Endodermal cell (in vitro differentiated cells): ENCODE results near the gene LRRC17. TPM values are rescaled to one million over a fixed set of nuclear protein-coding genes. Genes with fewer than 3 reads are reported as not detected.
A peak's percentile ranks its signal among the peaks of the same experiment; 100 is the strongest.

Experiments
- DNase-seq: peaks from one replicate; pipeline ENCODE4 v3.0.0-alpha.2; 2017
- H3K27ac ChIP-seq: 2 replicates; pipeline ENCODE4 v1.5.1; 2013; ENCODE audit warnings: mild to moderate bottlenecking, low read depth, low read length, moderate library complexity
- H3K27me3 ChIP-seq: 2 replicates; pipeline ENCODE4 v1.6.1; 2013; ENCODE audit warnings: mild to moderate bottlenecking, low read length, moderate library complexity; ENCODE audit not compliant: insufficient read depth, control insufficient read depth, poor library complexity, severe bottlenecking
- H3K36me3 ChIP-seq: 2 replicates; pipeline ENCODE4 v1.7.0; 2013; ENCODE audit warnings: mild to moderate bottlenecking, low read length, moderate library complexity; ENCODE audit not compliant: control insufficient read depth, insufficient read depth
- H3K4me1 ChIP-seq: one replicate; pipeline ENCODE4 v1.7.0; 2013; ENCODE audit warnings: low read length; ENCODE audit not compliant: control insufficient read depth, insufficient read depth
- H3K4me3 ChIP-seq: 2 replicates; pipeline ENCODE4 v1.5.1; 2013; ENCODE audit warnings: mild to moderate bottlenecking, low read length, moderate library complexity
- H3K9ac ChIP-seq: 2 replicates; pipeline ENCODE4 v1.6.1; 2013; ENCODE audit warnings: mild to moderate bottlenecking, low read length, moderate library complexity; ENCODE audit not compliant: poor library complexity, severe bottlenecking; ENCODE audit errors: extremely low read depth
- H3K9me3 ChIP-seq: 2 replicates; pipeline ENCODE4 v1.6.1; 2013; ENCODE audit warnings: mild to moderate bottlenecking, low read length, moderate library complexity; ENCODE audit not compliant: control insufficient read depth
- H3K27ac Mint-ChIP-seq: 2 replicates; pipeline ENCODE4 v1.8.0; 2020; ENCODE audit warnings: mixed read lengths
- H3K27me3 Mint-ChIP-seq: 2 replicates; pipeline ENCODE4 v1.8.0; 2021; ENCODE audit warnings: mild to moderate bottlenecking, mixed read lengths; ENCODE audit not compliant: insufficient read depth
- H3K36me3 Mint-ChIP-seq: 2 replicates; pipeline ENCODE4 v1.8.0; 2020; ENCODE audit warnings: low read depth, mixed read lengths
- H3K4me1 Mint-ChIP-seq: 2 replicates; pipeline ENCODE4 v1.8.0; 2020; ENCODE audit warnings: mixed read lengths
- H3K4me3 Mint-ChIP-seq: 2 replicates; pipeline ENCODE4 v1.8.0; 2020; ENCODE audit warnings: mild to moderate bottlenecking, moderate library complexity, mixed read lengths
- H3K9me3 Mint-ChIP-seq: 2 replicates; pipeline ENCODE4 v1.8.0; 2020; ENCODE audit warnings: mild to moderate bottlenecking, mixed read lengths
- WGBS, 2 experiments: methylation state at CpG; one replicate each; pipeline versions ENCODE4 v1.1.5 to v1.1.7; 2013; ENCODE audit warnings: missing lambda C conversion rate in 2 of 2, mixed read lengths in 1 of 2; ENCODE audit not compliant: insufficient coverage in 1 of 2, insufficient read length in 1 of 2; 5-methylcytosine and 5-hydroxymethylcytosine counted together
- total RNA-seq, 2 donors: library from RNA; stranded (reverse); fragmentation: NEBNext Ultra II Directional in 1 of 2; extraction: Animal tissue kit (Norgen Biotek cat#: 25700) in 1 of 2; gene quantifications; 2 replicates in 1 of 2; 3 replicates in 1 of 2; pipeline ENCODE4 v1.2.1, GENCODE V29; 2021
- TF ChIP-seq, protein P1 (sequence below): fragments of 200-600 bp; sonication (generic); conservative IDR thresholded peaks from 2 replicates; pipeline ENCODE4 v1.5.0; 2021; ENCODE audit warnings: antibody characterized with exemption, mild to moderate bottlenecking

The LRRC17 gene
- total RNA-seq, 2 donors from 2014 or later: 0.18 to 0.53 TPM

DNA sequence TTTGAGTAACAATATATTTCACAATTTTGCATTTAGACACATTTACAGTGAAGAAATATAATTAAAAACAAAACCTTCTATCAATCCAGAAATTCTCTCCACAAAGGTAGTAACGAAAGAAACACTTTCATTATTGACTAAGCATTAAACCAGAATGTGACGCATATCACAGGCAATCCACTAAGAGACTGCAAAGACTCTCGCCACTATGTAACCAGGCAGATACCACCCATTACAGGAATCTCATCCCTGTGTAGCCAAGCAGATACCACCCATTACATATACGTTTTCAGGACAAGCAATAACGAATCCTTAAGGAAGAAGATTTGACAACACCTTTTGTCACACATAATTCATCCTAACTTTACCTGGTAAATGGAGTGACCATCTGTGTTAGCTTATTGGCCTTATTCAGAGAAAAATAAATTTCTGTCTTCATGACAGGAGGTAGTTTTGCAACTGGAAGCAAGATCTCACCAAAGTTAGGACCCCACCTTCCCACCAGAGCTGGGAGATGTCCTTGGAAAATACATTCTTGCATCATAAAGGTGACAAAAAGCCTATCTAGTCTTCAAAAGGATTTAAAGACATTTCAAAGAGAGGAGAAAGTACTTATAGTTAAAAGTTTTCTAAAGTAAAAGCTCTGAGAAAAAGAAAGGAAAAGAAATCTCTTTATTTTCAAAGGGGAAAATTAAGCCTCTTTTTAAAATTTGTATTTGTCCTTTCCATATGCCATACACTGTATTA is 30.8 kb downstream of the LRRC17 start:
- H3K4me1 ChIP-seq: peaks cover 12% of the 10 kb centered on the region
- H3K4me3 Mint-ChIP-seq: no peak overlapping the region
- H3K36me3 ChIP-seq: no peaks in the 10 kb centered on the region
- DNase-seq: peak; percentile 58
- H3K27ac Mint-ChIP-seq: peak overlapping the region; percentile 69
- WGBS, 2 experiments: 42 to 52% methylated on average over 4 to 5 of the region's 5 CpGs
- peaks cover 29% of the 10 kb centered on the region for H3K4me1 Mint-ChIP-seq
- H3K36me3 Mint-ChIP-seq: no peaks in the 10 kb centered on the region
- TF ChIP-seq, protein P1, sequence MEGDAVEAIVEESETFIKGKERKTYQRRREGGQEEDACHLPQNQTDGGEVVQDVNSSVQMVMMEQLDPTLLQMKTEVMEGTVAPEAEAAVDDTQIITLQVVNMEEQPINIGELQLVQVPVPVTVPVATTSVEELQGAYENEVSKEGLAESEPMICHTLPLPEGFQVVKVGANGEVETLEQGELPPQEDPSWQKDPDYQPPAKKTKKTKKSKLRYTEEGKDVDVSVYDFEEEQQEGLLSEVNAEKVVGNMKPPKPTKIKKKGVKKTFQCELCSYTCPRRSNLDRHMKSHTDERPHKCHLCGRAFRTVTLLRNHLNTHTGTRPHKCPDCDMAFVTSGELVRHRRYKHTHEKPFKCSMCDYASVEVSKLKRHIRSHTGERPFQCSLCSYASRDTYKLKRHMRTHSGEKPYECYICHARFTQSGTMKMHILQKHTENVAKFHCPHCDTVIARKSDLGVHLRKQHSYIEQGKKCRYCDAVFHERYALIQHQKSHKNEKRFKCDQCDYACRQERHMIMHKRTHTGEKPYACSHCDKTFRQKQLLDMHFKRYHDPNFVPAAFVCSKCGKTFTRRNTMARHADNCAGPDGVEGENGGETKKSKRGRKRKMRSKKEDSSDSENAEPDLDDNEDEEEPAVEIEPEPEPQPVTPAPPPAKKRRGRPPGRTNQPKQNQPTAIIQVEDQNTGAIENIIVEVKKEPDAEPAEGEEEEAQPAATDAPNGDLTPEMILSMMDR: no peak
- H3K27ac ChIP-seq: no peak overlapping the region
- no peak overlapping the region for H3K4me3 ChIP-seq
- no peaks in the 10 kb centered on the region for H3K27me3 Mint-ChIP-seq
- H3K27me3 ChIP-seq: no peaks in the 10 kb centered on the region
- no peaks in the 10 kb centered on the region for H3K9me3 Mint-ChIP-seq
- no peaks in the 10 kb centered on the region for H3K9me3 ChIP-seq
- peak overlapping the region; percentile 28 for H3K9ac ChIP-seq

DNA sequence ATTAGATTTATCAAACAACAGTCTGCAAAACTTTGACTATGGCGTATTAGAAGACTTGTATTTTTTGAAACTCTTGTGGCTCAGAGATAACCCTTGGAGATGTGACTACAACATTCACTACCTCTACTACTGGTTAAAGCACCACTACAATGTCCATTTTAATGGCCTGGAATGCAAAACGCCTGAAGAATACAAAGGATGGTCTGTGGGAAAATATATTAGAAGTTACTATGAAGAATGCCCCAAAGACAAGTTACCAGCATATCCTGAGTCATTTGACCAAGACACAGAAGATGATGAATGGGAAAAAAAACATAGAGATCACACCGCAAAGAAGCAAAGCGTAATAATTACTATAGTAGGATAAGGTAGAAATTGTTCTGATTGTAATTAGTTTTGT is 31.4 kb downstream of the LRRC17 start:
- Histone ChIP-seq H3K27me3 (no peaks in the 10 kb centered on the region), H3K9me3 (no peaks in the 10 kb centered on the region), H3K27ac (no peak overlapping the region), H3K4me1 (peaks cover 12% of the 10 kb centered on the region), H3K9ac (peak overlapping the region; percentile 28), H3K36me3 (no peaks in the 10 kb centered on the region), H3K4me3 (no peak overlapping the region)
- Mint-ChIP-seq H3K4me3 (no peak overlapping the region), H3K36me3 (no peaks in the 10 kb centered on the region), H3K4me1 (peaks cover 29% of the 10 kb centered on the region), H3K27ac (no peak overlapping the region), H3K9me3 (no peaks in the 10 kb centered on the region), H3K27me3 (no peaks in the 10 kb centered on the region)
- TF ChIP-seq, protein P1: no peak
- 87 to 94% methylated on average over 2 to 4 of the region's 4 CpGs for WGBS, 2 experiments
- no peak for DNase-seq

DNA sequence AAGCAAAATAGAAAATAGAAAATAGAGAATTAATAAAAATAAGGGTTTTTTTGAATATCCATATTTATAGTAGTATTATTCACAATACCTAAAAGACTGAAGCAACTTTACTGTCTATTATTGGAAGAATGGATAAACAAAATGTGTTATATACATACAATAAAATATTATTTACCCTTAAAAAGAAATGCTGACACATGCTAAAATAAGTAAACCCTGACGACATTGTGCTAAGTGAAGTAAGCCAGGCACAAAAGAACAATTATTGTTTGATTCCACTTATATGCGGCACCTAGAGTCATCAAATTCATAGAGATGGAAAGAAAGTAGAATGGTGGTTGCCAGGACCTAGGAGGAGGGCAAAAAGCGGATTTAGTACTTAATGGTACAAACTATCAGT is 39.0 kb downstream of the LRRC17 start:
- no peaks in the 10 kb centered on the region for H3K4me1 ChIP-seq
- H3K27me3 Mint-ChIP-seq: no peaks in the 10 kb centered on the region
- 93 to 100% methylated on average over 2 to 3 of the region's 3 CpGs for WGBS, 2 experiments
- no peak for DNase-seq
- TF ChIP-seq, protein P1: no peak
- H3K4me3 Mint-ChIP-seq: no peak overlapping the region
- no peak overlapping the region for H3K9ac ChIP-seq
- H3K27me3 ChIP-seq: no peaks in the 10 kb centered on the region
- H3K27ac ChIP-seq: no peak overlapping the region
- H3K4me3 ChIP-seq: no peak overlapping the region
- H3K9me3 Mint-ChIP-seq: peaks cover 31% of the 10 kb centered on the region
- H3K27ac Mint-ChIP-seq: no peak overlapping the region
- H3K4me1 Mint-ChIP-seq: no peaks in the 10 kb centered on the region
- no peaks in the 10 kb centered on the region for H3K36me3 ChIP-seq
- H3K36me3 Mint-ChIP-seq: peaks cover 7% of the 10 kb centered on the region
- H3K9me3 ChIP-seq: peaks cover 5% of the 10 kb centered on the region
